GM12865 (cell line): ENCODE data around the gene FADS2.

ENCODE experiments used
- DNase-seq: peaks from one replicate; pipeline ENCODE4 v3.0.0; 2010; ENCODE audit warnings: low read depth
- H3K4me3 ChIP-seq: 2 replicates; pipeline ENCODE4 v1.5.1; 2011; ENCODE audit warnings: mild to moderate bottlenecking, low read depth, low read length, control low read depth
- CTCF ChIP-seq: IDR thresholded peaks from 2 replicates; pipeline ENCODE4 v1.5.1; 2011; ENCODE audit warnings: low read length, control low read depth, low read depth, inconsistent platforms; ENCODE audit not compliant: insufficient read depth; ENCODE audit errors: missing control alignments

Gene FADS2

GRCh38 chr11:61791737-61792309, 36.3 kb upstream of the FADS2 start:
- DNase-seq: peak; percentile 75
- H3K4me3 ChIP-seq: peak overlapping the region; percentile 97
- no peak for TF ChIP-seq CTCF

GRCh38 chr11:61792310-61793082, 35.6 kb upstream of the FADS2 start, which contains the start of the genes FEN1 and TMEM258:
Gene FEN1, plus strand, starts transcription at chr11:61792911. Its CDS starts 2,451 bp downstream, at chr11:61795362.
Gene TMEM258, minus strand, starts transcription at chr11:61792599. Its CDS starts 41 bp downstream, at chr11:61792558.
- peak; percentile 95 for DNase-seq
- TF ChIP-seq CTCF: no peak
- peak within 1 kb of the TSS; percentile 97 for H3K4me3 ChIP-seq

GRCh38 chr11:61793083-61793828, 34.8 kb upstream of the FADS2 start:
- no peak for TF ChIP-seq CTCF
- DNase-seq: peak; percentile 23
- peak overlapping the region; percentile 97 for H3K4me3 ChIP-seq

GRCh38 chr11:61793829-61794204, 34.3 kb upstream of the FADS2 start:
- peak overlapping the region; percentile 97 for H3K4me3 ChIP-seq
- no peak for DNase-seq
- TF ChIP-seq CTCF: no peak

GRCh38 chr11:61794579-61794978, 33.5 kb upstream of the FADS2 start:
- no peak overlapping the region for H3K4me3 ChIP-seq
- TF ChIP-seq CTCF: no peak

GRCh38 chr11:61795459-61795858, 32.6 kb upstream of the FADS2 start:
- H3K4me3 ChIP-seq: no peak overlapping the region
- DNase-seq: no peak
- TF ChIP-seq CTCF: no peak

More at GRCh38 chr11:61794579-61794978, 33.5 kb upstream of the FADS2 start:
- no peak for DNase-seq
